Activated T-cell treated with anti-CD3 and anti-CD28 coated beads, Interleukin-2, amount 50 U/mL, for 24 hours (primary cell): Measurements from ENCODE around the gene RNF208.

ENCODE experiments used
- DNase-seq: peaks from one replicate; pipeline ENCODE4 v3.0.0-alpha.2; 2020
- H3K27ac Mint-ChIP-seq: 2 replicates; pipeline ENCODE4 v1.8.0; 2020; ENCODE audit warnings: mild to moderate bottlenecking, mixed read lengths
- H3K27me3 Mint-ChIP-seq: 2 replicates; pipeline ENCODE4 v1.8.0; 2020; ENCODE audit warnings: mixed read lengths
- H3K36me3 Mint-ChIP-seq: 2 replicates; pipeline ENCODE4 v1.8.0; 2020; ENCODE audit warnings: low read depth, mixed read lengths
- H3K4me1 Mint-ChIP-seq: 2 replicates; pipeline ENCODE4 v1.8.0; 2020; ENCODE audit warnings: low read depth, mixed read lengths
- H3K4me3 Mint-ChIP-seq: 2 replicates; pipeline ENCODE4 v1.8.0; 2020; ENCODE audit warnings: mild to moderate bottlenecking, moderate library complexity, mixed read lengths
- H3K9me3 Mint-ChIP-seq: 2 replicates; pipeline ENCODE4 v1.8.0; 2020; ENCODE audit warnings: mixed read lengths

The RNF208 gene

GRCh38 chr9:137237759-137238726 lies 16.0 kb upstream of the RNF208 start:
- Mint-ChIP-seq H3K4me1 (peaks cover 34% of the 10 kb centered on the region), H3K27ac (no peak overlapping the region), H3K36me3 (peaks cover 23% of the 10 kb centered on the region), H3K4me3 (peak overlapping the region; percentile 86), H3K9me3 (no peaks in the 10 kb centered on the region), H3K27me3 (peaks cover 9% of the 10 kb centered on the region)
- no peak for DNase-seq

- Mint-ChIP-seq H3K27me3 (peaks cover 9% of the 10 kb centered on the region), H3K4me3 (no peak overlapping the region), H3K27ac (peak overlapping the region; percentile 11), H3K4me1 (peaks cover 23% of the 10 kb centered on the region), H3K9me3 (no peaks in the 10 kb centered on the region), H3K36me3 (peaks cover 12% of the 10 kb centered on the region)
- DNase-seq, result no peak
Measured at GRCh38 chr9:137236936-137237421, 14.9 kb upstream of the RNF208 start.

- H3K4me1 Mint-ChIP-seq, result peaks cover 22% of the 10 kb centered on the region
- peaks cover 12% of the 10 kb centered on the region for H3K27me3 Mint-ChIP-seq
- H3K9me3 Mint-ChIP-seq, result no peaks in the 10 kb centered on the region
- peaks cover 9% of the 10 kb centered on the region for H3K36me3 Mint-ChIP-seq
- H3K4me3 Mint-ChIP-seq, result no peak overlapping the region
- peak overlapping the region; percentile 11 for H3K27ac Mint-ChIP-seq
- DNase-seq, result peak; percentile 95
Measured at GRCh38 chr9:137236238-137236935, 14.3 kb upstream of the RNF208 start.

GRCh38 chr9:137235424-137236237 lies 13.6 kb upstream of the RNF208 start:
- peaks cover 9% of the 10 kb centered on the region for H3K27me3 Mint-ChIP-seq
- no peak overlapping the region for H3K27ac Mint-ChIP-seq
- H3K9me3 Mint-ChIP-seq, result no peaks in the 10 kb centered on the region
- H3K4me3 Mint-ChIP-seq, result no peak overlapping the region
- peaks cover 20% of the 10 kb centered on the region for H3K4me1 Mint-ChIP-seq
- DNase-seq, result no peak
- H3K36me3 Mint-ChIP-seq, result peaks cover 6% of the 10 kb centered on the region

- Mint-ChIP-seq H3K36me3 (peaks cover 6% of the 10 kb centered on the region), H3K27me3 (peaks cover 9% of the 10 kb centered on the region), H3K4me3 (no peak overlapping the region), H3K27ac (no peak overlapping the region), H3K4me1 (peaks cover 20% of the 10 kb centered on the region), H3K9me3 (no peaks in the 10 kb centered on the region)
- DNase-seq, result no peak
Measured at GRCh38 chr9:137234758-137235423, 12.9 kb upstream of the RNF208 start.

- H3K36me3 Mint-ChIP-seq, result peaks cover 6% of the 10 kb centered on the region
- no peak for DNase-seq
- no peak overlapping the region for H3K27ac Mint-ChIP-seq
- peaks cover 15% of the 10 kb centered on the region for H3K4me1 Mint-ChIP-seq
- H3K9me3 Mint-ChIP-seq, result no peaks in the 10 kb centered on the region
- H3K4me3 Mint-ChIP-seq, result no peak overlapping the region
- H3K27me3 Mint-ChIP-seq, result peaks cover 14% of the 10 kb centered on the region
Measured at GRCh38 chr9:137234055-137234697, 12.1 kb upstream of the RNF208 start.

- Mint-ChIP-seq H3K4me1 (peaks cover 9% of the 10 kb centered on the region), H3K4me3 (no peak overlapping the region), H3K36me3 (no peaks in the 10 kb centered on the region), H3K9me3 (no peaks in the 10 kb centered on the region), H3K27me3 (peaks cover 20% of the 10 kb centered on the region), H3K27ac (no peak overlapping the region)
- DNase-seq, result no peak
Measured at GRCh38 chr9:137233143-137233980, 11.3 kb upstream of the RNF208 start.

- DNase-seq, result no peak
- peaks cover 22% of the 10 kb centered on the region for H3K27me3 Mint-ChIP-seq
- H3K4me3 Mint-ChIP-seq, result no peak overlapping the region
- no peak overlapping the region for H3K27ac Mint-ChIP-seq
- peaks cover 9% of the 10 kb centered on the region for H3K4me1 Mint-ChIP-seq
- no peaks in the 10 kb centered on the region for H3K36me3 Mint-ChIP-seq
- H3K9me3 Mint-ChIP-seq, result no peaks in the 10 kb centered on the region
Measured at GRCh38 chr9:137232510-137232909, 10.5 kb upstream of the RNF208 start.

- no peak for DNase-seq
- Mint-ChIP-seq H3K9me3 (no peaks in the 10 kb centered on the region), H3K4me3 (no peak overlapping the region), H3K36me3 (no peaks in the 10 kb centered on the region), H3K27ac (no peak overlapping the region), H3K4me1 (peaks cover 7% of the 10 kb centered on the region), H3K27me3 (peaks cover 24% of the 10 kb centered on the region)
Measured at GRCh38 chr9:137232101-137232500, 10.1 kb upstream of the RNF208 start.

- H3K27ac Mint-ChIP-seq, result no peak overlapping the region
- H3K27me3 Mint-ChIP-seq, result peaks cover 24% of the 10 kb centered on the region
- peaks cover 4% of the 10 kb centered on the region for H3K4me1 Mint-ChIP-seq
- no peaks in the 10 kb centered on the region for H3K9me3 Mint-ChIP-seq
- no peaks in the 10 kb centered on the region for H3K36me3 Mint-ChIP-seq
- H3K4me3 Mint-ChIP-seq, result no peak overlapping the region
- DNase-seq, result no peak
Measured at GRCh38 chr9:137231372-137232039, 9.5 kb upstream of the RNF208 start.

- H3K36me3 Mint-ChIP-seq, result no peaks in the 10 kb centered on the region
- H3K27me3 Mint-ChIP-seq, result peaks cover 24% of the 10 kb centered on the region
- H3K9me3 Mint-ChIP-seq, result no peaks in the 10 kb centered on the region
- no peak within 1 kb of the TSS for H3K27ac Mint-ChIP-seq
- no peak within 1 kb of the TSS for H3K4me3 Mint-ChIP-seq
- H3K4me1 Mint-ChIP-seq, result peaks cover 2% of the 10 kb centered on the region
- no peak for DNase-seq
Measured at GRCh38 chr9:137230705-137231371, 8.8 kb upstream of the RNF208 start, which contains the start of gene SLC34A3. Gene SLC34A3, plus strand, starts transcription at chr9:137230901. Its CDS starts 802 bp downstream, at chr9:137231703.
